B cell (primary cell): Measurements from ENCODE around the gene NUDT1. TPM values are rescaled to one million over a fixed set of nuclear protein-coding genes. Genes with fewer than 3 reads are reported as not detected.

Experiments
- ATAC-seq: fragments of 200-7000 bp; cut with Tn5 transposase; one replicate; pipeline ENCODE4 v1.10.0; 2021; ENCODE audit warnings: low read depth, mild to moderate bottlenecking, moderate number of reproducible peaks, moderate library complexity
- CTCF ChIA-PET: fragments of 350-600 bp; sonication (Branson Sonifier 250); formaldehyde crosslinking; loops from one replicate; lab custom pipeline; 2021; ENCODE audit warnings: antibody characterized with exemption, inconsistent platforms; lab: Charles Lee
- POLR2A ChIA-PET: fragments of 350-600 bp; sonication (Branson Sonifier 250); formaldehyde crosslinking; loops from one replicate; lab custom pipeline; 2021; ENCODE audit warnings: antibody characterized with exemption; lab: Charles Lee
- DNase-seq: peaks from one replicate; pipeline ENCODE4 v3.0.0; 2013
- H2AFZ ChIP-seq: 2 replicates; pipeline ENCODE4 v1.6.1; 2012; ENCODE audit warnings: mild to moderate bottlenecking, low read depth, low read length; ENCODE audit not compliant: insufficient read depth, poor library complexity, severe bottlenecking
- H3K27ac ChIP-seq, 2 donors: 1 replicate in 1 of 2; 2 replicates in 1 of 2; pipeline ENCODE4 v1.5.1; 2012 to 2013; ENCODE audit warnings: low read length in 2 of 2, mild to moderate bottlenecking in 2 of 2, moderate library complexity in 1 of 2
- H3K27me3 ChIP-seq, 4 experiments: fragments of 200-600 bp in 1 of 4; sonication (generic) in 1 of 4; replicated peaks in 1 of 4; 1 replicate in 2 of 4; 2 replicates in 2 of 4; pipeline versions ENCODE4 v1.6.1 to v1.7.0; 2013 to 2016; ENCODE audit warnings: low read length in 3 of 4, mild to moderate bottlenecking in 2 of 4, mixed read lengths in 1 of 4, moderate library complexity in 1 of 4; ENCODE audit not compliant: insufficient read depth in 4 of 4, control insufficient read depth in 3 of 4; ENCODE audit errors: control extremely low read depth in 1 of 4
- H3K36me3 ChIP-seq, 2 experiments: replicated peaks in 1 of 2; 1 replicate in 1 of 2; 2 replicates in 1 of 2; pipeline versions ENCODE4 v1.6.1 to v1.7.1; 2013; ENCODE audit warnings: low read length in 1 of 2; ENCODE audit not compliant: insufficient read depth in 2 of 2, control insufficient read depth in 1 of 2; ENCODE audit errors: control extremely low read depth in 1 of 2, extremely low read depth in 1 of 2
- H3K4me1 ChIP-seq, 2 donors: fragments of 200-600 bp in 1 of 2; sonication (generic) in 1 of 2; 1 replicate in 1 of 2; 2 replicates in 1 of 2; pipeline versions ENCODE4 v1.5.1 to v1.6.1; 2013 to 2017; ENCODE audit warnings: low read length in 2 of 2; ENCODE audit not compliant: control insufficient read depth in 2 of 2, insufficient read depth in 2 of 2
- H3K4me2 ChIP-seq: replicated peaks from 2 replicates; pipeline ENCODE3; 2012; ENCODE audit warnings: mild to moderate bottlenecking, low read depth, low read length; ENCODE audit not compliant: poor library complexity, severe bottlenecking
- H3K4me3 ChIP-seq, 5 experiments: fragments of 200-600 bp in 1 of 5; sonication (generic) in 1 of 5; 1 replicate in 3 of 5; 2 replicates in 2 of 5; pipeline versions ENCODE4 v1.5.1 to v1.7.0; 2011 to 2016; ENCODE audit warnings: low read length in 4 of 5, mild to moderate bottlenecking in 4 of 5, low read depth in 2 of 5, control low read depth in 1 of 5, moderate library complexity in 1 of 5; ENCODE audit not compliant: insufficient read depth in 1 of 5; ENCODE audit errors: control extremely low read depth in 1 of 5, extremely low read depth in 1 of 5
- H3K79me2 ChIP-seq: fragments of 200-600 bp; sonication (generic); one replicate; pipeline ENCODE4 v1.6.0; 2016; ENCODE audit warnings: low read length; ENCODE audit not compliant: control insufficient read depth, insufficient read depth
- H3K9ac ChIP-seq: fragments of 200-600 bp; sonication (generic); 2 replicates; pipeline ENCODE4 v1.6.1; 2017; ENCODE audit warnings: mild to moderate bottlenecking, low read length, moderate library complexity
- H3K9me3 ChIP-seq, 3 donors: one replicate each; pipeline versions ENCODE4 v1.6.1 to v1.7.1; 2013; ENCODE audit warnings: low read length in 2 of 3; ENCODE audit not compliant: control insufficient read depth in 2 of 3, insufficient read depth in 1 of 3; ENCODE audit errors: control extremely low read depth in 1 of 3
- H4K20me1 ChIP-seq: 2 replicates; pipeline ENCODE4 v1.6.0; 2012; ENCODE audit warnings: mild to moderate bottlenecking, low read length; ENCODE audit not compliant: insufficient read depth, control insufficient read depth, poor library complexity, severe bottlenecking
- H3K27ac Mint-ChIP-seq: one replicate; pipeline ENCODE4 v1.8.0; 2021; ENCODE audit warnings: mixed read lengths
- H3K27me3 Mint-ChIP-seq: one replicate; pipeline ENCODE4 v1.8.0; 2021; ENCODE audit warnings: mixed read lengths
- H3K4me1 Mint-ChIP-seq: one replicate; pipeline ENCODE4 v1.8.0; 2021; ENCODE audit warnings: mixed read lengths
- H3K4me3 Mint-ChIP-seq: one replicate; pipeline ENCODE4 v1.8.0; 2021; ENCODE audit warnings: mixed read lengths
- H3K9me3 Mint-ChIP-seq: one replicate; pipeline ENCODE4 v1.8.0; 2022; ENCODE audit warnings: mixed read lengths; ENCODE audit not compliant: insufficient read depth
- CTCF ChIP-seq: fragments of 200-600 bp; IDR thresholded peaks from one replicate; pipeline ENCODE4 v1.8.0; 2022; ENCODE audit warnings: antibody characterized with exemption, mild to moderate bottlenecking
- EZH2 ChIP-seq: IDR thresholded peaks from 2 replicates; pipeline ENCODE4 v1.6.1; 2012; ENCODE audit warnings: borderline replicate concordance, low read depth, mild to moderate bottlenecking, moderate library complexity, low read length; ENCODE audit not compliant: insufficient read depth, poor library complexity, severe bottlenecking
- WGBS: methylation state at CpG from one replicate; pipeline ENCODE4 v1.1.5; 2013; ENCODE audit warnings: missing lambda C conversion rate; ENCODE audit not compliant: insufficient coverage; 5-methylcytosine and 5-hydroxymethylcytosine counted together
- intact Hi-C: fragments of 100-400 bp; cut with micrococcal nuclease; formaldehyde crosslinking; loops from one replicate; pipeline ENCODE4 v1.10.0; 2022
- polyA plus RNA-seq: library from polyadenylated mRNA; depleted of rRNA; stranded (reverse); fragments of >200 nt; gene quantifications from 2 replicates; pipeline ENCODE4 v1.2.3, GENCODE V29; 2012
- total RNA-seq, 2 donors: library from RNA; stranded (reverse); fragments of 120-200 nt in 1 of 2; gene quantifications; 1 replicate in 1 of 2; 2 replicates in 1 of 2; pipeline versions ENCODE4 v1.2.3 to v1.2.4, GENCODE V29; 2013 to 2022

NUDT1 gene
- total and polyA plus RNA-seq, 2 donors (not counting 1 experiment from before 2014, with no cell fraction given): 21.1 to 22.9 TPM

- WGBS: no CpG with 5 or more reads among the region's 3 CpGs
- Histone ChIP-seq H2AFZ (no peak overlapping the region), H3K4me2 (no peak overlapping the region), H4K20me1 (no peaks in the 10 kb centered on the region), H3K36me3 (peaks cover 3 to 29% of the 10 kb centered on the region in 2 experiments), H3K79me2 (peaks cover 60% of the 10 kb centered on the region), H3K4me3 (no peak overlapping the region), H3K27me3 (no peaks in the 10 kb centered on the region), H3K4me1 (peaks cover 39 to 50% of the 10 kb centered on the region in 2 donors), H3K9me3 (peaks cover 0 to 5% (median 0%) of the 10 kb centered on the region in 3 donors), H3K27ac (peak overlapping the region in 1 of 2 donors; percentile 96), H3K9ac (no peak overlapping the region)
- ATAC-seq (no peak), DNase-seq (no peak)
- Mint-ChIP-seq H3K9me3 (no peaks in the 10 kb centered on the region), H3K4me1 (peaks cover 57% of the 10 kb centered on the region), H3K4me3 (peak overlapping the region; percentile 70), H3K27me3 (no peaks in the 10 kb centered on the region), H3K27ac (no peak overlapping the region)
- TF ChIP-seq CTCF: no peak
- TF ChIP-seq EZH2: no peak
- ChIA-PET CTCF (no interaction called here), POLR2A (interaction anchor here (0.7 to 1.3 kb wide), 2 partner anchors 27 to 305 kb away, joined by 3 to 4 read pairs; no protein-coding TSS in a partner anchor)
- intact Hi-C loops: loop anchor here (2.0 to 10.0 kb wide), 2 partner anchors 27 to 659 kb away; partner anchors contain the start of gene PSMG3
Measured at GRCh38 chr7:2233926-2234325, 8.1 kb upstream of the NUDT1 start.

DNA sequence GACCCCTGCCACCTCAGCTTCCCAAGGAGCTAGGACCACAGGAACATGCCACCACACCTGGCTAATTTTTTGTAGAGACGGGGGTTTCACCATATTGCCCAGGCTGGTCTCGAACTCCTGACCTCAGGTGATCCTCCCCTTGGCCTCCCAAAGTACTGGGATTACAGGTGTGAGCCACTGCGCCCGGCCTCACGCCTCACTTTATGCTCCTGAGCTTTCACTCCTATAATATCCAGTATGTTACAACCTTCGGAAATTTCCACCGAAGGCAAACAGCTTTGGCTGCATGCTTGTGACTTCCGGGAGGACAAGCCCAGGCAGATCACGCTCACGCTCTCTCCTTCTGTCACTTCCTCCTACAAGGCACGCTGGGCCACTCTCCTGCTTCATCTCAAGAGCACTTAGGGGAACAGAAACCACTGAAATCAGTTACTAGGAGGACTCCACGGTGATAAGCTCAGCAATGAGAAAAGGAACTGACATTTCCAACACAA is 4.9 kb upstream of the NUDT1 start:
- peak; percentile 84 for ATAC-seq
- Histone ChIP-seq H2AFZ (peak overlapping the region; percentile 55), H3K4me1 (peaks cover 37 to 45% of the 10 kb centered on the region in 2 donors), H3K79me2 (peaks cover 60% of the 10 kb centered on the region), H3K9me3 (peaks cover 0 to 5% (median 0%) of the 10 kb centered on the region in 3 donors), H3K27me3 (no peaks in the 10 kb centered on the region), H3K9ac (peak overlapping the region; percentile 31), H3K36me3 (peaks cover 3 to 26% of the 10 kb centered on the region in 2 experiments), H4K20me1 (no peaks in the 10 kb centered on the region), H3K4me3 (peak overlapping the region in 1 of 5 experiments; percentile 20), H3K4me2 (peak overlapping the region; percentile 63), H3K27ac (peak overlapping the region; percentile 96 to 97)
- no peaks in the 10 kb centered on the region for H3K27me3 Mint-ChIP-seq
- ChIA-PET CTCF (interaction anchor here (1.0 to 6.1 kb wide), 8 partner anchors 9 to 117 kb away, joined by 3 to 31 read pairs (median 5); partner anchors contain the start of gene EIF3B), POLR2A (interaction anchor here (1.0 to 1.8 kb wide), 6 partner anchors 9 to 117 kb away, joined by 3 to 9 read pairs (median 6); no protein-coding TSS in a partner anchor)
- TF ChIP-seq CTCF (no peak), EZH2 (no peak)
- no peaks in the 10 kb centered on the region for H3K9me3 Mint-ChIP-seq
- 40% methylated on average over 11 of the region's 12 CpGs for WGBS
- peak overlapping the region; percentile 99 for H3K27ac Mint-ChIP-seq
- peak overlapping the region; percentile 80 for H3K4me3 Mint-ChIP-seq
- peak; percentile 93 for DNase-seq
- intact Hi-C loops: loop anchor here (1.0 to 10.0 kb wide), 4 partner anchors 77 to 662 kb away; partner anchors contain the start of genes EIF3B, PSMG3 and SNX8
- peaks cover 48% of the 10 kb centered on the region for H3K4me1 Mint-ChIP-seq
